BLaER1 treated with 17β-estradiol and CSF1 and Interleukin-3, amounts not matched to agents 10 nM and 100 nM (cell line): Measurements from ENCODE around the gene DGUOK.
"Not testable (repeated sequence)": the region's sequence is repeated elsewhere in the genome, so short reads cannot be mapped to it uniquely, and the experiment has no call there.

Experiments used
- H3K27ac ChIP-seq, 11 experiments: shearing (Covaris generic); formaldehyde crosslinking; 2 replicates each; pipeline ENCODE4 v1.8.1; 2022
- H3K27me3 ChIP-seq, 11 experiments: shearing (Covaris generic); formaldehyde crosslinking; 2 replicates each; pipeline ENCODE4 v1.8.1; 2022
- H3K36me3 ChIP-seq, 11 experiments: shearing (Covaris generic); formaldehyde crosslinking; 2 replicates each; pipeline ENCODE4 v1.8.1; 2022
- H3K4me1 ChIP-seq, 10 experiments: shearing (Covaris generic); formaldehyde crosslinking; 2 replicates each; pipeline ENCODE4 v1.8.1; 2022
- H3K4me2 ChIP-seq, 11 experiments: shearing (Covaris generic); formaldehyde crosslinking; 2 replicates each; pipeline ENCODE4 v1.8.1; 2022
- H3K4me3 ChIP-seq, 10 experiments: shearing (Covaris generic); formaldehyde crosslinking; 2 replicates each; pipeline ENCODE4 v1.8.1; 2022
- H3K9ac ChIP-seq, 11 experiments: shearing (Covaris generic); formaldehyde crosslinking; 2 replicates each; pipeline ENCODE4 v1.8.1; 2022
- H3K9me3 ChIP-seq, 11 experiments: shearing (Covaris generic); formaldehyde crosslinking; replicated peaks in 1 of 11; 2 replicates each; pipeline ENCODE4 v1.8.1; 2022
- H4K20me1 ChIP-seq, 11 experiments: shearing (Covaris generic); formaldehyde crosslinking; 2 replicates each; pipeline ENCODE4 v1.8.1; 2022
- Cebpa-rat ChIP-seq, 11 experiments: shearing (Covaris generic); IDR thresholded peaks; 2 replicates each; pipeline ENCODE4 v1.8.1; 2022

Gene DGUOK

GRCh38 chr2:73926493-73927327 lies at the start of gene DGUOK:
Gene DGUOK, plus strand, starts transcription at chr2:73926880. Its CDS starts 31 bp downstream, at chr2:73926911.
- peaks cover 8 to 30% (median 24%) of the 10 kb centered on the region in 11 experiments for H4K20me1 ChIP-seq
- H3K4me2 ChIP-seq, result peak within 1 kb of the TSS; percentile 75 to 94 (median 85)
- peak within 1 kb of the TSS; percentile 65 to 84 (median 76) for H3K4me3 ChIP-seq
- TF ChIP-seq Cebpa-rat (IDR thresholded peaks at IDR 0.05), result peak in 1 of 11 experiments; percentile 64; a peak in 2 of 22 replicates
- peak within 1 kb of the TSS; percentile 91 to 98 (median 97) for H3K27ac ChIP-seq
- H3K27me3 ChIP-seq, result no peaks in the 10 kb centered on the region
- H3K9me3 ChIP-seq, result peaks cover 0 to 13% (median 0%) of the 10 kb centered on the region in 11 experiments; a peak in 7 of 22 replicates
- H3K4me1 ChIP-seq, result peaks cover 34 to 65% (median 42%) of the 10 kb centered on the region in 10 experiments
- H3K36me3 ChIP-seq, result peaks cover 0 to 25% (median 15%) of the 10 kb centered on the region in 11 experiments; a peak in 13 of 22 replicates
- H3K9ac ChIP-seq, result peak within 1 kb of the TSS; percentile 86 to 97 (median 94)

DNA sequence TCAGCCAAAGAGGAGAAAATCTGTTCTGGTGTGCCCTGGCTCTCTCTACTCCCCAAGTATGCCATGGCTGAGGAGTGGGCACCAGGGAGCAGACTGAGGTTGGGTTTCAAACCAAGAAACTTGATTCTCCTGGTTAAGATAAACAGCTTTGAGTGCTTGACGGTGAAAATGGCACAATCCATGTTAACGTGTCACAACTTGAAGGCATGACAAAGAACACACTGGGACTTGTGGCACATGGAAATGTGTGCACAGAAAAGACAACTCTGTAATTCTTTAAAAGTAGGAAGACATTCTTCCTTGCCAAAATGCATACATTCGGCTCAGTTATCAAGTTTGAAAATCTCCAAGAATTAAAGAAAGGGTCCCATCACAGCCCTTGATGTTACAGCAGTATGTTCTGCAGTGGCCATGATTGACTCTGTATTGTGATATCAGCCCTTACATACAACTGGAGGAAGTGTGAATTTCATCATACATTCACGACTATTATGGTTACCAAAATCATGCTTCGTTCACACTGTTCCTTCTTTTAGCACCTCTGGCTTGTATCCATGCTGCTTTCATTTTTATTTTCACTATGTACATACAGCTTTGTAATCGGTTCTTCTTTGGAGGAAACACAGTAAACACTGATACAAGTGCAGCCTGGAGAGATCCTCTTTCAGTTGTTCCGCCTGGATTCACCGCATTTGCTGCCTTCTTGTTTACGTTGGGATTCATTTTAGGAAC lies 49.4 kb upstream of the DGUOK start:
- no peaks in the 10 kb centered on the region for H3K27me3 ChIP-seq
- peaks cover 0 to 3% (median 0%) of the 10 kb centered on the region in 11 experiments; a peak in 2 of 22 replicates for H3K36me3 ChIP-seq
- no peak for TF ChIP-seq Cebpa-rat (IDR thresholded peaks at IDR 0.05)
- peaks cover 0 to 10% (median 0%) of the 10 kb centered on the region in 10 experiments; a peak in 6 of 20 replicates for H3K4me1 ChIP-seq
- H3K4me3 ChIP-seq, result no peak overlapping the region
- no peaks in the 10 kb centered on the region for H3K9me3 ChIP-seq
- H3K27ac ChIP-seq, result peak overlapping the region in 1 of 11 experiments; percentile 26; a peak in 1 of 22 replicates
- no peak overlapping the region for H3K9ac ChIP-seq
- peak overlapping the region in 3 of 11 experiments; percentile 4 to 44 (median 16); a peak in 2 of 22 replicates for H3K4me2 ChIP-seq
- H4K20me1 ChIP-seq, result no peaks in the 10 kb centered on the region

GRCh38 chr2:73877984-73878383 lies 48.7 kb upstream of the DGUOK start:
- not testable (repeated sequence) for H3K27me3 ChIP-seq, H4K20me1 ChIP-seq, H3K4me2 ChIP-seq, H3K9ac ChIP-seq, H3K4me3 ChIP-seq, H3K9me3 ChIP-seq, H3K27ac ChIP-seq, H3K4me1 ChIP-seq, H3K36me3 ChIP-seq

- H3K36me3 ChIP-seq, result no peaks in the 10 kb centered on the region
- H3K27ac ChIP-seq, result no peak overlapping the region
- no peak for TF ChIP-seq Cebpa-rat (IDR thresholded peaks at IDR 0.05)
- no peaks in the 10 kb centered on the region for H3K4me1 ChIP-seq
- H3K4me3 ChIP-seq, result no peak overlapping the region
- no peak overlapping the region for H3K9ac ChIP-seq
- H4K20me1 ChIP-seq, result no peaks in the 10 kb centered on the region
- H3K9me3 ChIP-seq, result no peaks in the 10 kb centered on the region
- H3K27me3 ChIP-seq, result no peaks in the 10 kb centered on the region
- H3K4me2 ChIP-seq, result no peak overlapping the region
Measured at GRCh38 chr2:73885406-73885805, 41.3 kb upstream of the DGUOK start.

DNA sequence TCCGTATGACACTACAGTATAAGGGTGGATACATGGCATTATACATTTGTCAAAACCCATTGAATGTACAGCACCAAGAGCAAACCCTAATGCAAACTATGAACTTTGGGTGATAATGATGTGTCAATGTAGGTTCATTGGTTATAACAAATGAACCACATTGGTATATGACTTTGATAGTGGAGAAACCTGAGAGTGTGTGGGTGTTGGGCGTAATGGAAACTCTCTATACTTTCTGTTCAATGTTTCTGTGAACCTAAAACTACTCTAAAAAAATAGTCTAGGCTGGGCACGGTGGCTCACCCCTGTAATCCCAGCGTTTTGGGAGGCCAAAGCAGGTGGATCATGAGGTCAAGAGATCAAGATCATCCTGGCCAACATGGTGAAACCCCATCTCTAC lies 40.3 kb upstream of the DGUOK start:
- Histone ChIP-seq H3K4me3 (no peak overlapping the region), H3K27ac (no peak overlapping the region)

DNA sequence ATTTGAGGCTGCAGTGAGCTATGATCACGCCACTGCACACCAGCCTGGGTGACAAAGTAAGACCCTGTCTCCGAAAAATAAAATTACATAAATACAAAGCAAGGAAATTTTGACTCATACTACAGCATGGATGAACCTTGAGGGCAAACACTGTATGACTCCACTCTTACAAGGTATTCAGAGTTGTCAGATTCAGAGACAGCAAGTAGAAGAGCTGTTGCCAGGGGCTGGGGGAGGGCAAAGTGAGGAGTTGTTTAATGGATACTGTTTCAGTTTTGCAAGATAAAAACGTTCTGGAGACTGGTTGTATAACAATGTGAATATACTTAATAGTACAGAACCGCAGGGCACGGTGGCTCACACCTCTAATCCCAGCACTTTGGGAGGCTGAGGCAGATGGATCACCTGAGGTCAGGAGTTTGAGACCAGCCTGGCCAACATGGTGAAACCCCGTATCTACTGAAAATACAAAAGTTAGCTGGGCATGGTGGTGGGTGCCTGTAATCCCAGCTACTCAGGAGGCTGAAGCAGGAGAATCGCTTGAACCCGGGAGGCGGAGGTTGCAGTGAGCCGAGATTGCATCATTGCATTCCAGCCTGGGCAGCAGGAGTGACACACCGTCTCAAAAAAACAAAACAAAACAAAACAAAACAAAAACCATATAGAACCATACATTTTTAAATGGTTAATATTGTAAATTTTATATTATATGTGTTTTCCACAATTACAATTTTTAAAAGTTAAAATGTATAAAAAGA lies 38.9 kb upstream of the DGUOK start:
- not testable (repeated sequence) for H3K27me3 ChIP-seq, H3K4me1 ChIP-seq, H3K9me3 ChIP-seq, H3K36me3 ChIP-seq, H3K27ac ChIP-seq, H4K20me1 ChIP-seq, H3K4me3 ChIP-seq, H3K4me2 ChIP-seq, H3K9ac ChIP-seq

More for the DNA sequence above, 40.3 kb upstream of the DGUOK start:
- Histone ChIP-seq H3K4me2 (no peak overlapping the region), H3K9me3 (no peaks in the 10 kb centered on the region), H3K4me1 (no peaks in the 10 kb centered on the region), H3K9ac (no peak overlapping the region), H4K20me1 (no peaks in the 10 kb centered on the region), H3K36me3 (no peaks in the 10 kb centered on the region), H3K27me3 (no peaks in the 10 kb centered on the region)
- no peak for TF ChIP-seq Cebpa-rat (IDR thresholded peaks at IDR 0.05)

DNA sequence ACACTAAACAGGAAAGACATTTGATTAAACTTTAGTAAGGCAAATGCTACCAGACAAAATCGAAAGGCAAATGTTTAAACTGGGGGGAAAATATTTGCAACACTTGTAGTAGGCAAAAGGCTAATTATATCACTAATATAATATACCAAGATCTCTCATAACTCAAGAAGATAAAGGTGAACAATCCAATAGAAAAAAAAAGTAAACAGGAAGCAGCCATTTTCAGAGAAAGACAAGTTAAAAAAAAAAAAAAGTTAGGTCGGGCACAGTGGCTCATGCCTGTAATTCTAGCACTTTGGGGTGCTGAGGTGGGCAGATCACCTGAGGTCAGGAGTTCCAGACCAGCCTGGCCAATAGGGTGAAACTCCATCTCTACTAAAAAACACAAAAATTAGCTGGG lies 38.3 kb upstream of the DGUOK start:
- Histone ChIP-seq H3K4me1 (no peaks in the 10 kb centered on the region), H4K20me1 (no peaks in the 10 kb centered on the region), H3K9ac (no peak overlapping the region), H3K27ac (no peak overlapping the region), H3K4me2 (no peak overlapping the region), H3K9me3 (no peaks in the 10 kb centered on the region), H3K4me3 (no peak overlapping the region), H3K36me3 (no peaks in the 10 kb centered on the region), H3K27me3 (no peaks in the 10 kb centered on the region)
- TF ChIP-seq Cebpa-rat (IDR thresholded peaks at IDR 0.05), result no peak

- H4K20me1 ChIP-seq, result no peaks in the 10 kb centered on the region
- H3K9ac ChIP-seq, result no peak overlapping the region
- H3K36me3 ChIP-seq, result no peaks in the 10 kb centered on the region
- H3K9me3 ChIP-seq, result no peaks in the 10 kb centered on the region
- no peak overlapping the region for H3K4me3 ChIP-seq
- H3K27me3 ChIP-seq, result no peaks in the 10 kb centered on the region
- H3K4me2 ChIP-seq, result no peak overlapping the region
- no peak for TF ChIP-seq Cebpa-rat (IDR thresholded peaks at IDR 0.05)
- H3K27ac ChIP-seq, result no peak overlapping the region
- H3K4me1 ChIP-seq, result no peaks in the 10 kb centered on the region
Measured at GRCh38 chr2:73889206-73889605, 37.5 kb upstream of the DGUOK start.
